ENCODE results near the gene SOX2. TPM values are rescaled to one million over a fixed set of nuclear protein-coding genes. Genes with fewer than 3 reads are reported as not detected.

SOX2 gene
- total RNA-seq, 1 experiment from 2014 or later = 189 TPM

DNA sequence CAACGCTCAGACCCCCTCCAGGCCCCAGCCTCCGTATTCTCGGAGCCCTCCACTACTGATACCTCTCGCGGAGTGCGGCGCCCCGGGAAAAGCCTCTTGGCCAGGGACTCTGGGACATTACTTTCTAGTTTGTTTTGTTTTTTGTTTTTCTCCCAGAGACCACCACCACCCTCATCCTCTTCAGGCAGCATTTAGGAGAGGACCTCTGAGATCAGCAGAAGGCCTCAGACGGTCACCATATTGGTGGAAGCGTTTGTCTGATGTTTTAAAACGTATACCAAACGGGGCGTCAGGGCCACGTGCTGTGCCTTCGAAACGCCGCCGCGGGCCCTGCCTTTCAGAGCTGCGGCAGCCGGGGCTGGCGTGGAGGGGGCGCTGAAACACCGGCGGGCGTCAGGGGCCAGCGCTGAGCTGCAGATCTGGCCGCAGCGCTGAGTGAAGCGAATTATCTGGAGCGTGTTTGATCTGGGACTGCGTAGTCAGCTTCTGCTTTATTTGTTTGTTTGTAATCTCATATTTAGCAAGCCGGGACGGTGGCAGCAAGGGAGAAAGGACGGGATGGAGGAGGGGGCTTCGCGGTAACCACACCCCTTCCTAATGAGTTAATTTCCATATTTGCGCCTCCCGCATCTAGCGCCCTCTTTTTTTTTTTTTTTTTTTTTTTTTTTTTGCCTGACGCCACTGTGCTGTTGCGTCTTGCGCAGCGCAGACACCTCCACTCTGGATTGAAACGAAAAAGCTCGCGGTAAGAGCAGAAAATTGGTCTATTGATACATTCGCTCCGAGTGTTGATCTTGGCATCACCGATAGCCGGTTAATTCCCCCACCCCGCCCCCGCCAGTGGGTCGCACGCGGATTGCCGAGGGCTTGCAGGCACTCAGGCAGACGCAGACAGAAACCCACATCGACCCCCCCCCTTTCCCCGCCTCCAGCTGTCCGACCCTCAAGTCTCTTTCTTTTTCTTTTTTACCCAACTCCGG, 14.9 kb downstream of the SOX2 start (continued):
- TF ChIP-seq ZNF416 (CRISPR knock-in tag; IDR thresholded peaks at IDR 0.05) (no peak), CBFB (CRISPR knock-in tag; IDR thresholded peaks at IDR 0.05; ENCODE audit: low read depth) (no peak), CREB1 (CRISPR knock-in tag; IDR thresholded peaks at IDR 0.05) (peak; percentile 92), ZNF138 (CRISPR knock-in tag; conservative IDR thresholded peaks at IDR 0.05) (peak; percentile 95), ATF1 (CRISPR knock-in tag; IDR thresholded peaks at IDR 0.05) (peak; percentile 89; the same call in 1 of the 2 replicates), SP1 (CRISPR knock-in tag; conservative IDR thresholded peaks at IDR 0.05) (peak; percentile 78), MXD4 (CRISPR knock-in tag; IDR thresholded peaks at IDR 0.05; ENCODE audit: borderline replicate concordance) (no peak), IRF2 (CRISPR knock-in tag; IDR thresholded peaks at IDR 0.05; ENCODE audit: borderline replicate concordance, low read depth) (0 out of 2 replicates have a peak, but pooled peaks have one; percentile 37), PRRX2 (CRISPR knock-in tag; IDR thresholded peaks at IDR 0.05) (no peak), CREM (CRISPR knock-in tag; IDR thresholded peaks at IDR 0.05) (peak; percentile 89; the same call in 1 of the 2 replicates), MYBL2 (CRISPR knock-in tag; IDR thresholded peaks at IDR 0.05) (peak; percentile 95; the same call in 1 of the 2 replicates), FOXJ3 (CRISPR knock-in tag; IDR thresholded peaks at IDR 0.05; ENCODE audit: borderline replicate concordance) (no peak), NFE2L1 (CRISPR knock-in tag; IDR thresholded peaks at IDR 0.05) (peak; percentile 94)
- TF ChIP-seq, protein P1, sequence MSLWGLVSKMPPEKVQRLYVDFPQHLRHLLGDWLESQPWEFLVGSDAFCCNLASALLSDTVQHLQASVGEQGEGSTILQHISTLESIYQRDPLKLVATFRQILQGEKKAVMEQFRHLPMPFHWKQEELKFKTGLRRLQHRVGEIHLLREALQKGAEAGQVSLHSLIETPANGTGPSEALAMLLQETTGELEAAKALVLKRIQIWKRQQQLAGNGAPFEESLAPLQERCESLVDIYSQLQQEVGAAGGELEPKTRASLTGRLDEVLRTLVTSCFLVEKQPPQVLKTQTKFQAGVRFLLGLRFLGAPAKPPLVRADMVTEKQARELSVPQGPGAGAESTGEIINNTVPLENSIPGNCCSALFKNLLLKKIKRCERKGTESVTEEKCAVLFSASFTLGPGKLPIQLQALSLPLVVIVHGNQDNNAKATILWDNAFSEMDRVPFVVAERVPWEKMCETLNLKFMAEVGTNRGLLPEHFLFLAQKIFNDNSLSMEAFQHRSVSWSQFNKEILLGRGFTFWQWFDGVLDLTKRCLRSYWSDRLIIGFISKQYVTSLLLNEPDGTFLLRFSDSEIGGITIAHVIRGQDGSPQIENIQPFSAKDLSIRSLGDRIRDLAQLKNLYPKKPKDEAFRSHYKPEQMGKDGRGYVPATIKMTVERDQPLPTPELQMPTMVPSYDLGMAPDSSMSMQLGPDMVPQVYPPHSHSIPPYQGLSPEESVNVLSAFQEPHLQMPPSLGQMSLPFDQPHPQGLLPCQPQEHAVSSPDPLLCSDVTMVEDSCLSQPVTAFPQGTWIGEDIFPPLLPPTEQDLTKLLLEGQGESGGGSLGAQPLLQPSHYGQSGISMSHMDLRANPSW (CRISPR knock-in tag; conservative IDR thresholded peaks at IDR 0.05; ENCODE audit: low read depth) = 0 out of 2 replicates have a peak, but pooled peaks have one; percentile 59
- TF ChIP-seq, protein P2, sequence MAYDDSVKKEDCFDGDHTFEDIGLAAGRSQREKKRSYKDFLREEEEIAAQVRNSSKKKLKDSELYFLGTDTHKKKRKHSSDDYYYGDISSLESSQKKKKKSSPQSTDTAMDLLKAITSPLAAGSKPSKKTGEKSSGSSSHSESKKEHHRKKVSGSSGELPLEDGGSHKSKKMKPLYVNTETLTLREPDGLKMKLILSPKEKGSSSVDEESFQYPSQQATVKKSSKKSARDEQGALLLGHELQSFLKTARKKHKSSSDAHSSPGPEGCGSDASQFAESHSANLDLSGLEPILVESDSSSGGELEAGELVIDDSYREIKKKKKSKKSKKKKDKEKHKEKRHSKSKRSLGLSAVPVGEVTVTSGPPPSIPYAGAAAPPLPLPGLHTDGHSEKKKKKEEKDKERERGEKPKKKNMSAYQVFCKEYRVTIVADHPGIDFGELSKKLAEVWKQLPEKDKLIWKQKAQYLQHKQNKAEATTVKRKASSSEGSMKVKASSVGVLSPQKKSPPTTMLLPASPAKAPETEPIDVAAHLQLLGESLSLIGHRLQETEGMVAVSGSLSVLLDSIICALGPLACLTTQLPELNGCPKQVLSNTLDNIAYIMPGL (CRISPR knock-in tag; IDR thresholded peaks at IDR 0.05) = no peak; the same call in 1 of the 2 replicates
- TF ChIP-seq, protein P3, sequence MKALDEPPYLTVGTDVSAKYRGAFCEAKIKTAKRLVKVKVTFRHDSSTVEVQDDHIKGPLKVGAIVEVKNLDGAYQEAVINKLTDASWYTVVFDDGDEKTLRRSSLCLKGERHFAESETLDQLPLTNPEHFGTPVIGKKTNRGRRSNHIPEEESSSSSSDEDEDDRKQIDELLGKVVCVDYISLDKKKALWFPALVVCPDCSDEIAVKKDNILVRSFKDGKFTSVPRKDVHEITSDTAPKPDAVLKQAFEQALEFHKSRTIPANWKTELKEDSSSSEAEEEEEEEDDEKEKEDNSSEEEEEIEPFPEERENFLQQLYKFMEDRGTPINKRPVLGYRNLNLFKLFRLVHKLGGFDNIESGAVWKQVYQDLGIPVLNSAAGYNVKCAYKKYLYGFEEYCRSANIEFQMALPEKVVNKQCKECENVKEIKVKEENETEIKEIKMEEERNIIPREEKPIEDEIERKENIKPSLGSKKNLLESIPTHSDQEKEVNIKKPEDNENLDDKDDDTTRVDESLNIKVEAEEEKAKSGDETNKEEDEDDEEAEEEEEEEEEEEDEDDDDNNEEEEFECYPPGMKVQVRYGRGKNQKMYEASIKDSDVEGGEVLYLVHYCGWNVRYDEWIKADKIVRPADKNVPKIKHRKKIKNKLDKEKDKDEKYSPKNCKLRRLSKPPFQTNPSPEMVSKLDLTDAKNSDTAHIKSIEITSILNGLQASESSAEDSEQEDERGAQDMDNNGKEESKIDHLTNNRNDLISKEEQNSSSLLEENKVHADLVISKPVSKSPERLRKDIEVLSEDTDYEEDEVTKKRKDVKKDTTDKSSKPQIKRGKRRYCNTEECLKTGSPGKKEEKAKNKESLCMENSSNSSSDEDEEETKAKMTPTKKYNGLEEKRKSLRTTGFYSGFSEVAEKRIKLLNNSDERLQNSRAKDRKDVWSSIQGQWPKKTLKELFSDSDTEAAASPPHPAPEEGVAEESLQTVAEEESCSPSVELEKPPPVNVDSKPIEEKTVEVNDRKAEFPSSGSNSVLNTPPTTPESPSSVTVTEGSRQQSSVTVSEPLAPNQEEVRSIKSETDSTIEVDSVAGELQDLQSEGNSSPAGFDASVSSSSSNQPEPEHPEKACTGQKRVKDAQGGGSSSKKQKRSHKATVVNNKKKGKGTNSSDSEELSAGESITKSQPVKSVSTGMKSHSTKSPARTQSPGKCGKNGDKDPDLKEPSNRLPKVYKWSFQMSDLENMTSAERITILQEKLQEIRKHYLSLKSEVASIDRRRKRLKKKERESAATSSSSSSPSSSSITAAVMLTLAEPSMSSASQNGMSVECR (CRISPR knock-in tag; IDR thresholded peaks at IDR 0.05; ENCODE audit: borderline replicate concordance) = peak; percentile 80; the same call in 1 of the 2 replicates
- TF ChIP-seq, protein P4, sequence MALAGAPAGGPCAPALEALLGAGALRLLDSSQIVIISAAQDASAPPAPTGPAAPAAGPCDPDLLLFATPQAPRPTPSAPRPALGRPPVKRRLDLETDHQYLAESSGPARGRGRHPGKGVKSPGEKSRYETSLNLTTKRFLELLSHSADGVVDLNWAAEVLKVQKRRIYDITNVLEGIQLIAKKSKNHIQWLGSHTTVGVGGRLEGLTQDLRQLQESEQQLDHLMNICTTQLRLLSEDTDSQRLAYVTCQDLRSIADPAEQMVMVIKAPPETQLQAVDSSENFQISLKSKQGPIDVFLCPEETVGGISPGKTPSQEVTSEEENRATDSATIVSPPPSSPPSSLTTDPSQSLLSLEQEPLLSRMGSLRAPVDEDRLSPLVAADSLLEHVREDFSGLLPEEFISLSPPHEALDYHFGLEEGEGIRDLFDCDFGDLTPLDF (CRISPR knock-in tag; IDR thresholded peaks at IDR 0.05) = peak; percentile 87
- TF ChIP-seq, protein P5, sequence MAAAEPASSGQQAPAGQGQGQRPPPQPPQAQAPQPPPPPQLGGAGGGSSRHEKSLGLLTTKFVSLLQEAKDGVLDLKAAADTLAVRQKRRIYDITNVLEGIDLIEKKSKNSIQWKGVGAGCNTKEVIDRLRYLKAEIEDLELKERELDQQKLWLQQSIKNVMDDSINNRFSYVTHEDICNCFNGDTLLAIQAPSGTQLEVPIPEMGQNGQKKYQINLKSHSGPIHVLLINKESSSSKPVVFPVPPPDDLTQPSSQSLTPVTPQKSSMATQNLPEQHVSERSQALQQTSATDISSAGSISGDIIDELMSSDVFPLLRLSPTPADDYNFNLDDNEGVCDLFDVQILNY (CRISPR knock-in tag; IDR thresholded peaks at IDR 0.05) = peak; percentile 90
- TF ChIP-seq, protein P6, sequence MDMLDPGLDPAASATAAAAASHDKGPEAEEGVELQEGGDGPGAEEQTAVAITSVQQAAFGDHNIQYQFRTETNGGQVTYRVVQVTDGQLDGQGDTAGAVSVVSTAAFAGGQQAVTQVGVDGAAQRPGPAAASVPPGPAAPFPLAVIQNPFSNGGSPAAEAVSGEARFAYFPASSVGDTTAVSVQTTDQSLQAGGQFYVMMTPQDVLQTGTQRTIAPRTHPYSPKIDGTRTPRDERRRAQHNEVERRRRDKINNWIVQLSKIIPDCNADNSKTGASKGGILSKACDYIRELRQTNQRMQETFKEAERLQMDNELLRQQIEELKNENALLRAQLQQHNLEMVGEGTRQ (CRISPR knock-in tag; IDR thresholded peaks at IDR 0.05) = peak; percentile 71
- TF ChIP-seq, protein P7, sequence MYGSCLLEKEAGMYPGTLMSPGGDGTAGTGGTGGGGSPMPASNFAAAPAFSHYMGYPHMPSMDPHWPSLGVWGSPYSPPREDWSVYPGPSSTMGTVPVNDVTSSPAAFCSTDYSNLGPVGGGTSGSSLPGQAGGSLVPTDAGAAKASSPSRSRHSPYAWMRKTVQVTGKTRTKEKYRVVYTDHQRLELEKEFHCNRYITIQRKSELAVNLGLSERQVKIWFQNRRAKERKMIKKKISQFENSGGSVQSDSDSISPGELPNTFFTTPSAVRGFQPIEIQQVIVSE (CRISPR knock-in tag; IDR thresholded peaks at IDR 0.05; ENCODE audit: borderline replicate concordance) = no peak
- TF ChIP-seq, protein P8, sequence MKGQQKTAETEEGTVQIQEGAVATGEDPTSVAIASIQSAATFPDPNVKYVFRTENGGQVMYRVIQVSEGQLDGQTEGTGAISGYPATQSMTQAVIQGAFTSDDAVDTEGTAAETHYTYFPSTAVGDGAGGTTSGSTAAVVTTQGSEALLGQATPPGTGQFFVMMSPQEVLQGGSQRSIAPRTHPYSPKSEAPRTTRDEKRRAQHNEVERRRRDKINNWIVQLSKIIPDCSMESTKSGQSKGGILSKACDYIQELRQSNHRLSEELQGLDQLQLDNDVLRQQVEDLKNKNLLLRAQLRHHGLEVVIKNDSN (CRISPR knock-in tag; IDR thresholded peaks at IDR 0.05) = peak; percentile 76

Data from WTC11 (cell line).